Prostate gland (tissue), 2 donors: ENCODE results near the gene SSR4.

Experiments used
- CTCF ChIP-seq, 4 experiments: fragments of 200-600 bp in 2 of 4; fragments of 450-650 bp in 2 of 4; sonication (generic) in 2 of 4; IDR thresholded peaks; 1 replicate in 3 of 4; 2 replicates in 1 of 4; pipeline ENCODE4 v1.5.1; 2016 to 2019; ENCODE audit warnings: antibody characterized with exemption in 4 of 4, mild to moderate bottlenecking in 2 of 4, moderate library complexity in 2 of 4
- POLR2A ChIP-seq: fragments of 450-650 bp; IDR thresholded peaks from one replicate; pipeline ENCODE4 v1.6.1; 2016; ENCODE audit warnings: antibody characterized with exemption, mild to moderate bottlenecking
- POLR2AphosphoS5 ChIP-seq: sonication (generic); formaldehyde crosslinking; IDR thresholded peaks from one replicate; pipeline ENCODE4 v1.6.1; 2017; ENCODE audit warnings: antibody characterized with exemption

GRCh38 chrX:153775293-153776119 lies 19.0 kb upstream of the SSR4 start:
- TF ChIP-seq CTCF (IDR thresholded peaks at IDR 0.05) = no peak
- no peak for TF ChIP-seq POLR2A
- no peak for TF ChIP-seq POLR2AphosphoS5
